OCI-LY1 (cell line): ENCODE results near the gene CNTNAP5.

Experiments used
- EZH2 ChIP-seq: fragments of 200-600 bp; sonication (generic), shearing (Covaris generic); IDR thresholded peaks from 2 replicates; pipeline ENCODE4 v1.8.0; 2017; ENCODE audit warnings: borderline replicate concordance, mixed run types, mild to moderate bottlenecking, antibody characterized with exemption, low read length, moderate library complexity, mixed read lengths
- TF ChIP-seq, protein P1 (sequence below): fragments of 200-600 bp; sonication (generic), shearing (Covaris generic); IDR thresholded peaks from 2 replicates; pipeline ENCODE4 v1.5.1; 2017; ENCODE audit warnings: mild to moderate bottlenecking, antibody characterized with exemption, low read length, moderate library complexity, mixed read lengths

DNA sequence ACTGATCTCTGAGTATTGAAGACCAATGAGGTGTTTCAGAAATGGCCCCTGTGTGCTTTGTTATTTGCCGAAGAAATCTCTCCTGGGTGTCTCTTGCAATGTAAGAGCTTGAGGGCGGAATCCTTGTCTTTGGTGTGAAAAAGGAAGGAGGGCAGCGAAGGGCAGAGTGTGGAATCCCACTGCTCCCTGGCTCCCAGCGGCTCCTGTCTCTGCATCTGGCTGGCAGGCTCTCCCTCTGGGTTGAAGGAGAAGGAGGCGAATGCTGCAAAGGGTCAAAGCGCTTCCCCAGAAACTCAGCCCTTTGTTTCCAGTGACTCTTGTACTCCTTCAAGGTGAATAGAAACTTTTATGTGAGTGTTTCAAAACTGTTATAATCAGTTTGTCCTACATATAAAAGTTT is 457.5 kb downstream of the CNTNAP5 start:
- TF ChIP-seq, protein P1, sequence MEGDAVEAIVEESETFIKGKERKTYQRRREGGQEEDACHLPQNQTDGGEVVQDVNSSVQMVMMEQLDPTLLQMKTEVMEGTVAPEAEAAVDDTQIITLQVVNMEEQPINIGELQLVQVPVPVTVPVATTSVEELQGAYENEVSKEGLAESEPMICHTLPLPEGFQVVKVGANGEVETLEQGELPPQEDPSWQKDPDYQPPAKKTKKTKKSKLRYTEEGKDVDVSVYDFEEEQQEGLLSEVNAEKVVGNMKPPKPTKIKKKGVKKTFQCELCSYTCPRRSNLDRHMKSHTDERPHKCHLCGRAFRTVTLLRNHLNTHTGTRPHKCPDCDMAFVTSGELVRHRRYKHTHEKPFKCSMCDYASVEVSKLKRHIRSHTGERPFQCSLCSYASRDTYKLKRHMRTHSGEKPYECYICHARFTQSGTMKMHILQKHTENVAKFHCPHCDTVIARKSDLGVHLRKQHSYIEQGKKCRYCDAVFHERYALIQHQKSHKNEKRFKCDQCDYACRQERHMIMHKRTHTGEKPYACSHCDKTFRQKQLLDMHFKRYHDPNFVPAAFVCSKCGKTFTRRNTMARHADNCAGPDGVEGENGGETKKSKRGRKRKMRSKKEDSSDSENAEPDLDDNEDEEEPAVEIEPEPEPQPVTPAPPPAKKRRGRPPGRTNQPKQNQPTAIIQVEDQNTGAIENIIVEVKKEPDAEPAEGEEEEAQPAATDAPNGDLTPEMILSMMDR = no peak
- TF ChIP-seq EZH2 = no peak
